ENCODE results near the gene TIGD7.

TIGD7 gene

GRCh38 chr16:3305109-3306068 is at the start of gene TIGD7, which contains the start of gene ZNF75A:
Gene TIGD7 (minus strand): TSS chr16:3305430. CDS start chr16:3300614, 4,816 bp downstream.
Gene ZNF75A (plus strand): TSS chr16:3305497. CDS start chr16:3308429, 2,932 bp downstream.
- H3K9me3 Mint-ChIP-seq = peaks cover 12% of the 10 kb centered on the region
- H3K27ac Mint-ChIP-seq (ENCODE audit: low read depth) = peak within 1 kb of the TSS; percentile 57
- peak; percentile 66 to 77 for DNase-seq (ENCODE audit: low spot score in 2 of 2)
- no peaks in the 10 kb centered on the region for H3K27me3 Mint-ChIP-seq
- H3K36me3 Mint-ChIP-seq (ENCODE audit: insufficient read depth) = peaks cover 23% of the 10 kb centered on the region
- peak within 1 kb of the TSS; percentile 74 for H3K4me3 Mint-ChIP-seq
- H3K4me1 Mint-ChIP-seq = peaks cover 19% of the 10 kb centered on the region
- peak; percentile 93 for ATAC-seq (replicated peaks; ENCODE audit: extremely low read depth, poor library complexity, severe bottlenecking)

GRCh38 chr16:3349175-3349574 is 43.9 kb upstream of the TIGD7 start:
- DNase-seq (ENCODE audit: low spot score in 2 of 2) = no peak
- ATAC-seq (replicated peaks; ENCODE audit: extremely low read depth, poor library complexity, severe bottlenecking) = no peak
- peaks cover 1% of the 10 kb centered on the region for H3K36me3 Mint-ChIP-seq (ENCODE audit: insufficient read depth)
- peak overlapping the region; percentile 21 for H3K27ac Mint-ChIP-seq (ENCODE audit: low read depth)
- no peaks in the 10 kb centered on the region for H3K4me1 Mint-ChIP-seq
- no peaks in the 10 kb centered on the region for H3K27me3 Mint-ChIP-seq
- H3K4me3 Mint-ChIP-seq = no peak overlapping the region
- H3K9me3 Mint-ChIP-seq = no peaks in the 10 kb centered on the region

GRCh38 chr16:3348547-3349167 is 43.4 kb upstream of the TIGD7 start:
- no peak overlapping the region for H3K4me3 Mint-ChIP-seq
- H3K4me1 Mint-ChIP-seq = no peaks in the 10 kb centered on the region
- no peak overlapping the region for H3K27ac Mint-ChIP-seq (ENCODE audit: low read depth)
- peaks cover 1% of the 10 kb centered on the region for H3K36me3 Mint-ChIP-seq (ENCODE audit: insufficient read depth)
- no peaks in the 10 kb centered on the region for H3K27me3 Mint-ChIP-seq
- ATAC-seq (replicated peaks; ENCODE audit: extremely low read depth, poor library complexity, severe bottlenecking) (no peak), DNase-seq (ENCODE audit: low spot score in 2 of 2) (no peak)
- H3K9me3 Mint-ChIP-seq = no peaks in the 10 kb centered on the region

GRCh38 chr16:3347586-3347985 is 42.4 kb upstream of the TIGD7 start:
- no peaks in the 10 kb centered on the region for H3K4me1 Mint-ChIP-seq
- ATAC-seq (replicated peaks; ENCODE audit: extremely low read depth, poor library complexity, severe bottlenecking) (no peak), DNase-seq (ENCODE audit: low spot score in 2 of 2) (no peak)
- H3K9me3 Mint-ChIP-seq = no peaks in the 10 kb centered on the region
- no peaks in the 10 kb centered on the region for H3K27me3 Mint-ChIP-seq
- H3K4me3 Mint-ChIP-seq = no peak overlapping the region
- H3K27ac Mint-ChIP-seq (ENCODE audit: low read depth) = no peak overlapping the region
- peaks cover 1% of the 10 kb centered on the region for H3K36me3 Mint-ChIP-seq (ENCODE audit: insufficient read depth)

- Mint-ChIP-seq H3K4me1 (no peaks in the 10 kb centered on the region), H3K4me3 (no peak overlapping the region), H3K27ac (ENCODE audit: low read depth) (no peak overlapping the region), H3K9me3 (no peaks in the 10 kb centered on the region), H3K27me3 (no peaks in the 10 kb centered on the region), H3K36me3 (ENCODE audit: insufficient read depth) (peaks cover 1% of the 10 kb centered on the region)
- ATAC-seq (replicated peaks; ENCODE audit: extremely low read depth, poor library complexity, severe bottlenecking) (no peak), DNase-seq (ENCODE audit: low spot score in 2 of 2) (no peak)
Measured at GRCh38 chr16:3346041-3346440, 40.8 kb upstream of the TIGD7 start.

GRCh38 chr16:3328643-3329042 is 23.4 kb upstream of the TIGD7 start:
- ATAC-seq (replicated peaks; ENCODE audit: extremely low read depth, poor library complexity, severe bottlenecking) (no peak), DNase-seq (ENCODE audit: low spot score in 2 of 2) (no peak)
- H3K9me3 Mint-ChIP-seq = peaks cover 14% of the 10 kb centered on the region
- no peaks in the 10 kb centered on the region for H3K4me1 Mint-ChIP-seq
- no peak overlapping the region for H3K4me3 Mint-ChIP-seq
- H3K27ac Mint-ChIP-seq (ENCODE audit: low read depth) = no peak overlapping the region
- no peaks in the 10 kb centered on the region for H3K27me3 Mint-ChIP-seq
- H3K36me3 Mint-ChIP-seq (ENCODE audit: insufficient read depth) = no peaks in the 10 kb centered on the region

- Mint-ChIP-seq H3K27ac (ENCODE audit: low read depth) (no peak overlapping the region), H3K4me1 (no peaks in the 10 kb centered on the region), H3K27me3 (no peaks in the 10 kb centered on the region), H3K4me3 (no peak overlapping the region), H3K9me3 (peaks cover 14% of the 10 kb centered on the region), H3K36me3 (ENCODE audit: insufficient read depth) (no peaks in the 10 kb centered on the region)
- DNase-seq (ENCODE audit: low spot score in 2 of 2) (no peak), ATAC-seq (replicated peaks; ENCODE audit: extremely low read depth, poor library complexity, severe bottlenecking) (no peak)
Measured at GRCh38 chr16:3328104-3328503, 22.9 kb upstream of the TIGD7 start.

GRCh38 chr16:3327514-3327913 is 22.3 kb upstream of the TIGD7 start:
- no peaks in the 10 kb centered on the region for H3K27me3 Mint-ChIP-seq
- H3K36me3 Mint-ChIP-seq (ENCODE audit: insufficient read depth) = no peaks in the 10 kb centered on the region
- no peak overlapping the region for H3K4me3 Mint-ChIP-seq
- no peaks in the 10 kb centered on the region for H3K4me1 Mint-ChIP-seq
- peaks cover 14% of the 10 kb centered on the region for H3K9me3 Mint-ChIP-seq
- DNase-seq (ENCODE audit: low spot score in 2 of 2) = no peak
- no peak overlapping the region for H3K27ac Mint-ChIP-seq (ENCODE audit: low read depth)
- no peak for ATAC-seq (replicated peaks; ENCODE audit: extremely low read depth, poor library complexity, severe bottlenecking)

- no peaks in the 10 kb centered on the region for H3K27me3 Mint-ChIP-seq
- no peak for ATAC-seq (replicated peaks; ENCODE audit: extremely low read depth, poor library complexity, severe bottlenecking)
- peaks cover 23% of the 10 kb centered on the region for H3K9me3 Mint-ChIP-seq
- DNase-seq (ENCODE audit: low spot score in 2 of 2) = no peak
- H3K4me1 Mint-ChIP-seq = no peaks in the 10 kb centered on the region
- no peak overlapping the region for H3K4me3 Mint-ChIP-seq
- H3K27ac Mint-ChIP-seq (ENCODE audit: low read depth) = no peak overlapping the region
- H3K36me3 Mint-ChIP-seq (ENCODE audit: insufficient read depth) = peaks cover 11% of the 10 kb centered on the region
Measured at GRCh38 chr16:3321816-3322215, 16.6 kb upstream of the TIGD7 start.

- H3K4me3 Mint-ChIP-seq = no peak overlapping the region
- H3K9me3 Mint-ChIP-seq = peaks cover 37% of the 10 kb centered on the region
- no peak for ATAC-seq (replicated peaks; ENCODE audit: extremely low read depth, poor library complexity, severe bottlenecking)
- H3K27ac Mint-ChIP-seq (ENCODE audit: low read depth) = no peak overlapping the region
- H3K36me3 Mint-ChIP-seq (ENCODE audit: insufficient read depth) = peaks cover 31% of the 10 kb centered on the region
- DNase-seq (ENCODE audit: low spot score in 2 of 2) = no peak
- H3K27me3 Mint-ChIP-seq = no peaks in the 10 kb centered on the region
- no peaks in the 10 kb centered on the region for H3K4me1 Mint-ChIP-seq
Measured at GRCh38 chr16:3317315-3317999, 12.2 kb upstream of the TIGD7 start.

- DNase-seq (ENCODE audit: low spot score in 2 of 2) (no peak), ATAC-seq (replicated peaks; ENCODE audit: extremely low read depth, poor library complexity, severe bottlenecking) (no peak)
- H3K27me3 Mint-ChIP-seq = no peaks in the 10 kb centered on the region
- H3K4me1 Mint-ChIP-seq = peaks cover 19% of the 10 kb centered on the region
- H3K36me3 Mint-ChIP-seq (ENCODE audit: insufficient read depth) = peaks cover 37% of the 10 kb centered on the region
- no peak overlapping the region for H3K4me3 Mint-ChIP-seq
- H3K9me3 Mint-ChIP-seq = peaks cover 38% of the 10 kb centered on the region
- no peak overlapping the region for H3K27ac Mint-ChIP-seq (ENCODE audit: low read depth)
Measured at GRCh38 chr16:3311496-3311895, 6.3 kb upstream of the TIGD7 start.

GRCh38 chr16:3306078-3306477 is 848 bp upstream of the TIGD7 start:
- DNase-seq (ENCODE audit: low spot score in 2 of 2) = no peak
- H3K27ac Mint-ChIP-seq (ENCODE audit: low read depth) = peak overlapping the region; percentile 57
- H3K27me3 Mint-ChIP-seq = no peaks in the 10 kb centered on the region
- H3K36me3 Mint-ChIP-seq (ENCODE audit: insufficient read depth) = peaks cover 24% of the 10 kb centered on the region
- H3K4me3 Mint-ChIP-seq = peak overlapping the region; percentile 74
- H3K4me1 Mint-ChIP-seq = peaks cover 19% of the 10 kb centered on the region
- no peak for ATAC-seq (replicated peaks; ENCODE audit: extremely low read depth, poor library complexity, severe bottlenecking)
- H3K9me3 Mint-ChIP-seq = peaks cover 12% of the 10 kb centered on the region

Measured in central memory CD8-positive, alpha-beta T cell (primary cell).